Measurements from ENCODE around the gene SERPINE1.
"Not testable (repeated sequence)": the region's sequence is repeated elsewhere in the genome, so short reads cannot be mapped to it uniquely, and the experiment has no call there.

Gene SERPINE1

DNA sequence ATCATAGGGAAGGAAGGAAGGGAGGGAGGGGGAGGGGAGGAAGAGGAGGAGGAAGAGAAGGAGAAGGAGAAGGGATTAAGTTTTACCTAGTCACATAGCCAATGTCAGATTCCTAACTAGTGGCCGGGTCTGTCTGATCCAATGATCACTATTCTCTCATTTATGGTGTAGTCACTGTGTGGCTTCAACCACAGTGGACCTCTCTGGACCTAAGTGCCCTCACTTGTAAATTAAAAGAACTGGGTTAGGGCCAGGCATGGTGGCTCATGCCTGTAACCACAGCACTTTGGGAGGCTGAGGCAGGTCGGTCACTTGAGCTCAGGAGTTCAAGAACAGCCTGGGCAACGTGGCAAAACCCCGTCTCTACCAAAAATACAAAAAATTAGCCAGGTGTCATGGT, 6.6 kb upstream of the SERPINE1 start:
- DNase-seq (ENCODE audit: extremely low read depth, low read depth): no peak
- TF ChIP-seq CTCF (IDR thresholded peaks at IDR 0.05; ENCODE audit: low read depth, low read length): no peak

- not testable (repeated sequence) for DNase-seq (ENCODE audit: extremely low read depth, low read depth)
Observed at GRCh38 chr7:101121631-101121990, 5.3 kb upstream of the SERPINE1 start.

DNA sequence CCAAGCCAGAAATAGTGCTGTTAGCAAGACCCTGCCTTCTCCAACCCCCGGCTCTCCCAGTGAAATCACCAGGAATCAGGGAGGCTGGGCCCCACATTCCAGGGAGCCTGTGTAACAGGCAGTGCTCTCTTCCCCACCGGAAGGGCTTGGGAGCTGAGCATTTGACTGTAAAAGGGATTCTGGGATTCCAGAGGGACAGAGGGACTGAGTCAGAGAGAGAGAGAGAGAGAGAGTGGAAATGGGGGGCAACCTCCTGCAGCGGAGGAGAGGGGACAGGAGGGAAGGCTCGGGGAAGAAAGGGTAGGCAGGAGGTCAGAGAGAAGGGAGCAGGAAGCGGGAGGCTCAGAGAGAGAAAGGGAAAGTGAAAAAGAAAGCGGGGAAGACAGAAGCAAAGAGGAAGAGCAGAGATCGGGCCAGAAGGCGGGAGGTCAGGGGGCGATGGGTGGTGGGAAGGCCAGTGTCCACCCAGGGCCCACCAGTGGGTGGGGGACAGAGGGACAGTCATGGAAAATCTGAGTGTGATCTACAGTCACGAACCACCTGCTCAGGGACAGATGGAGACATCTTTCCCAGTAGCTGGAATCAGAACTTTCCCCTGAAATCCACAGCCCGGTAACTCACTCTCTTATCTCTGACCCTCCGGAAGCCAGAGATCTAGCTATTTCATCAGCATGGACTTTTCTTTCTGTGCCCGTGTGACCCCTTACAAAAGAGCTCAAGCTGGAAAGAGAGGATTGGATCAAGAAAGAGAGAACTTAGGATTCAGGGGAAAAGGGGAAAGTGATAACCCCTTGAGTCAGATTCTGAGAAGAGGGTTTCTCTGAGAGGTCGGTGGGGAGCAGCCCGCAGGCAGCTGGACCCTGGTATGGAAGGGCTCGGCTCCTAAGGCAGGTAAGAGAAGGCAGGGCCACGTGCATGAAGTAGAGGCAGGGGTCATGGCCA, 4.6 kb upstream of the SERPINE1 start:
- no peak for TF ChIP-seq CTCF (IDR thresholded peaks at IDR 0.05; ENCODE audit: low read depth, low read length)
- DNase-seq (ENCODE audit: extremely low read depth, low read depth): peak; percentile 93

DNA sequence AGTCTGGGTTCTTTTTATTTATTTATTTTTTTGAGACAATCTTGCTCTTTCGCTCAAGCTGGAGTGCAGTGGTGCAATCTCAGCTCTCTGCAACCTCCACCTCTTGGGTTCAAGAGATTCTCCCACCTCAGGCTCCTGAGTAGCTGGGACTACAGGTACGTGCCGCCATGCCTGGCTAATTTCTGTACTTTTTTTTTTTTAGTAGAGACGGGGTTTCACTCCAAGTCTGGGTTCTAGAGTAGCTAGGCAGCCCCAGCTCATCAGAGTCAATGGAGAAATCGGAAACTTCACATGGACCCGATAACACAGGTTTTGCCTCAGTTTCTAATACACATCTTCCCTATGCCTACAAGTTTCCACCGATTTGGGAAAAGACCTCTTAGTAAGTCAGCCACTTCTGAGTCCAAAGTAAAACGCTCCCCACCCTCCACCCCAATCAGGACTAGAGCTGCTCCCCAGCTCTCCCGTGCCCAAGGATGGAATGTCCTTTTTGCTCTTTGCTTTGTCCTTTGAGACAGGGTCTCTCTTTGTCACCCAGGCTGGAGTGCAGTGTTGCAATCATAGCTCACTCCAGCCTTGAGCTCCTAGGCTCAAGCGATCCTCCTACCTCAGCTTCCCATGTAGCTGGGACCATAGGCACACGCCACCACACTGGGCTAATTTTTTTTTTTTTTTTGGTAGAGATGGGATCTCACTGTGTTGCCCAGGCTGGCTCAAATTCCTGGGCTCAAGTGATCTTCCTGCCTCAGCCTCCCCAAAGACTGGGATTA, 3.8 kb upstream of the SERPINE1 start:
- no peak for DNase-seq (ENCODE audit: extremely low read depth, low read depth)
- no peak for TF ChIP-seq CTCF (IDR thresholded peaks at IDR 0.05; ENCODE audit: low read depth, low read length)

- DNase-seq (ENCODE audit: extremely low read depth, low read depth): no peak
- TF ChIP-seq CTCF (IDR thresholded peaks at IDR 0.05; ENCODE audit: low read depth, low read length): no peak
Observed at GRCh38 chr7:101123703-101124068, 3.2 kb upstream of the SERPINE1 start.

DNA sequence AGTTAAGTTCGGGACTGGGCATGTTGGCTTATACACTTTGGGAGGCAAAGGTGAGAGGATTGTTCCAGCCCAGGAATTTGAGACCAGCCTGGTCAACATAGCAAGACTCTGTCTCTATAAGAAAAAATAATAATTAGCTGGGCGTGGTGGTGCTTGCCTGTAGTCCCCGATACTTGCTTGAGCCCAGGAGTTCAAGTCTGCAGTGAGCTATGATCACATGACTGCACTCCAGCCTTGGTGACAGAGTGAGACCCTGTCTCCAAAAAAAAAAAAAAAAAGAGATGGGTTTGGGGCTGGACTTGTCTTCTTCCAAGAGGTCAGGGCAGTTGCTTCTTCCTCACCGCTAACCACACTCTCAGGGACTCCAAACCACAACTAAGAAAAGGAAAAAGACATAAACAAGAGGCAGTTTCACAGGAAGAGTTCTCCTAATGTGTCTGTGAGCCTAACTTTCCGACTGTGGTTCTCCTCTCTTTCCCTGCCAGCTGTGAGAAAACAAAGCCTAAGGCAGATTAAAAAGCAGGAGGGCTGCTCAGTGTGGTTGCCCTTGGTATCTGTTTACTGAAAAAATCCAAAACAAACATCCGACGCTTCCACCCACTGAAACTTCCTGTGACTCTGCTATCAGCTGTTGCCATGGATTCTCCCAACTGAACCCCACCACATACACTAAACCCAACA, 2.4 kb upstream of the SERPINE1 start:
- no peak for TF ChIP-seq CTCF (IDR thresholded peaks at IDR 0.05; ENCODE audit: low read depth, low read length)
- peak; percentile 83 for DNase-seq (ENCODE audit: extremely low read depth, low read depth)

DNA sequence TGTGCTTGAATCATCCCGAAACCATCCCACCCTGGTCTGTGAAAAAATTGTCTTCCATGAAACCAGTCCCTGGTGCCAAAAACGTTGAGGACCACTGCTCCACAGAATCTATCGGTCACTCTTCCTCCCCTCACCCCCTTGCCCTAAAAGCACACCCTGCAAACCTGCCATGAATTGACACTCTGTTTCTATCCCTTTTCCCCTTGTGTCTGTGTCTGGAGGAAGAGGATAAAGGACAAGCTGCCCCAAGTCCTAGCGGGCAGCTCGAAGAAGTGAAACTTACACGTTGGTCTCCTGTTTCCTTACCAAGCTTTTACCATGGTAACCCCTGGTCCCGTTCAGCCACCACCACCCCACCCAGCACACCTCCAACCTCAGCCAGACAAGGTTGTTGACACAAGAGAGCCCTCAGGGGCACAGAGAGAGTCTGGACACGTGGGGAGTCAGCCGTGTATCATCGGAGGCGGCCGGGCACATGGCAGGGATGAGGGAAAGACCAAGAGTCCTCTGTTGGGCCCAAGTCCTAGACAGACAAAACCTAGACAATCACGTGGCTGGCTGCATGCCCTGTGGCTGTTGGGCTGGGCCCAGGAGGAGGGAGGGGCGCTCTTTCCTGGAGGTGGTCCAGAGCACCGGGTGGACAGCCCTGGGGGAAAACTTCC, 784 bp upstream of the SERPINE1 start:
- DNase-seq (ENCODE audit: extremely low read depth, low read depth): no peak

More for the DNA sequence above, 784 bp upstream of the SERPINE1 start:
- TF ChIP-seq CTCF (IDR thresholded peaks at IDR 0.05; ENCODE audit: low read depth, low read length): no peak

Measured in AG09319 (cell line).